Measurements from ENCODE around the gene TCEA2. TPM values are rescaled to one million over a fixed set of nuclear protein-coding genes. Genes with fewer than 3 reads are reported as not detected.
A peak's percentile ranks its signal among the peaks of the same experiment; 100 is the strongest.

The TCEA2 gene
- total and polyA plus RNA-seq, 9 of the 15 experiments (the other 6 are each of a cell fraction or from before 2014, with no cell fraction given) = 1.4 to 28.7 (median 5.4) TPM

- Histone ChIP-seq H3K27ac (ENCODE audit: extremely low read depth, low read depth, low read length) (no peak overlapping the region), H2AFZ (ENCODE audit: low read depth, low read length) (no peak overlapping the region), H3K27me3 (ENCODE audit: control insufficient read depth in 2 of 2, insufficient read depth in 2 of 2, low read length in 2 of 2) (peaks cover 18 to 49% of the 10 kb centered on the region in 2 experiments; a peak in 4 of 5 replicates), H4K20me1 (replicated peaks; ENCODE audit: control insufficient read depth, insufficient read depth, low read length) (peaks cover 16% of the 10 kb centered on the region), H3K79me2 (ENCODE audit: control insufficient read depth, insufficient read depth, low read length) (no peaks in the 10 kb centered on the region), H3K4me3 (no peak overlapping the region), H3K4me1 (replicated peaks in 1 of 2; ENCODE audit: control insufficient read depth in 2 of 2, insufficient read depth in 2 of 2, low read length in 2 of 2) (peaks cover 3 to 25% of the 10 kb centered on the region in 2 experiments; a peak in 2 of 5 replicates), H3K9ac (ENCODE audit: insufficient read depth in 1 of 2, low read depth in 2 of 2, low read length in 2 of 2) (no peak overlapping the region), H3K4me2 (ENCODE audit: insufficient read depth, low read length) (no peak overlapping the region), H3K9me3 (replicated peaks; ENCODE audit: control insufficient read depth, insufficient read depth, low read depth, low read length) (no peaks in the 10 kb centered on the region), H3K36me3 (ENCODE audit: control insufficient read depth, insufficient read depth, low read length) (no peaks in the 10 kb centered on the region), H3K9me1 (ENCODE audit: control insufficient read depth, insufficient read depth, low read length) (no peaks in the 10 kb centered on the region)
- CTCF ChIA-PET (ENCODE audit: low intra/inter-chr PET ratio) = no interaction called here
- POLR2A ChIA-PET = interaction anchor here (0.7 to 1.4 kb wide), 2 partner anchors 15 to 905 kb away, joined by 4 to 5 read pairs; no protein-coding TSS in a partner anchor
- BruUV-seq (replicated peaks) = no TSS peak
- in situ Hi-C loops (cut with MboI) = no loop called here
- intact Hi-C loops (cut with micrococcal nuclease) = no loop called here
- DNase-seq (ENCODE audit: extremely low read depth in 1 of 4, low spot score in 3 of 4) (no peak), FAIRE-seq (no peak), ATAC-seq (no peak)
- 2% methylated on average over 14 of the region's 14 CpGs for WGBS (ENCODE audit: insufficient coverage, low coverage, missing lambda C conversion rate)
- no peak for TF ChIP-seq FOXJ3 (CRISPR knock-in tag; IDR thresholded peaks at IDR 0.05)
- no peak for TF ChIP-seq ZKSCAN3 (CRISPR knock-in tag; IDR thresholded peaks at IDR 0.05)
- no peak for TF ChIP-seq JUNB (CRISPR knock-in tag; conservative IDR thresholded peaks at IDR 0.05)
- no peak for TF ChIP-seq TOE1 (IDR thresholded peaks at IDR 0.05; ENCODE audit: borderline replicate concordance)
- no peak for TF ChIP-seq TOE1 (CRISPR knock-in tag; IDR thresholded peaks at IDR 0.05; ENCODE audit: borderline replicate concordance, low read depth)
- TF ChIP-seq ZBTB40 (IDR thresholded peaks at IDR 0.05) = no peak
- TF ChIP-seq ZBTB40 (CRISPR knock-in tag; IDR thresholded peaks at IDR 0.05) = no peak
- no peak for TF ChIP-seq CBX5 (IDR thresholded peaks at IDR 0.05; ENCODE audit: borderline replicate concordance, low read depth)
- 0 out of 4 replicates have a peak, but pooled peaks of 1 of the 2 experiments have one; percentile 6 for TF ChIP-seq KDM1A (IDR thresholded peaks at IDR 0.05)
- no peak for TF ChIP-seq PCBP2 (IDR thresholded peaks at IDR 0.05; ENCODE audit: low read depth, low read length, poor library complexity, severe bottlenecking)
- no peak for TF ChIP-seq RAD21 (CRISPR knock-in tag; conservative IDR thresholded peaks at IDR 0.05 in 1 of 2, IDR thresholded peaks at IDR 0.05 in 1 of 2)
- TF ChIP-seq HNRNPLL (IDR thresholded peaks at IDR 0.05; ENCODE audit: low read depth, low read length, poor library complexity, severe bottlenecking) = no peak
- peak; percentile 87 for TF ChIP-seq RFX1 (IDR thresholded peaks at IDR 0.05)
- no peak for TF ChIP-seq SRF (CRISPR knock-in tag; IDR thresholded peaks at IDR 0.05)
These were observed 52.3 kb downstream of the TCEA2 start for GRCh38 chr20:64115171-64115911.
